ENCODE data around the gene RHOBTB3. TPM values are rescaled to one million over a fixed set of nuclear protein-coding genes. Genes with fewer than 3 reads are reported as not detected.

RHOBTB3 gene
- 100 to 1,000 TPM in 1 of 6 donors, 10 to 100 TPM in 5; 42.4 to 104 (median 60.9) TPM for total RNA-seq

- peaks cover 4 to 24% (median 14%) of the 10 kb centered on the region in 4 donors for H3K4me1 ChIP-seq
- H3K36me3 ChIP-seq: no peaks in the 10 kb centered on the region
- no peaks in the 10 kb centered on the region for H3K27me3 ChIP-seq
- 0% methylated on average over 10 to 25 of the region's 78 CpGs for WGBS, 2 donors
- TF ChIP-seq POLR2A (IDR thresholded peaks at IDR 0.05) (peak in 3 of 4 donors; percentile 48 to 75 (median 55)), CTCF (IDR thresholded peaks at IDR 0.05) (no peak), POLR2AphosphoS5 (IDR thresholded peaks at IDR 0.05) (peak in 1 of 2 donors; percentile 75)
- peak within 1 kb of the TSS; percentile 78 to 89 (median 82) for H3K4me3 ChIP-seq
- H3K9me3 ChIP-seq: no peaks in the 10 kb centered on the region
- ATAC-seq (ENCODE audit: low FRiP score in 2 of 2): peak; percentile 85 to 89
- peak; percentile 91 to 92 for DNase-seq
- H3K27ac ChIP-seq: peak within 1 kb of the TSS; percentile 88 to 96 (median 91)
Measured at GRCh38 chr5:95730730-95731570, at the start of gene RHOBTB3. Gene RHOBTB3, plus strand, starts transcription at chr5:95731336. Its CDS starts 347 bp downstream, at chr5:95731683.

- no peak for DNase-seq
- 89 to 95% methylated on average over 1 of the region's 1 CpG for WGBS, 2 donors
- no peak for ATAC-seq (ENCODE audit: low FRiP score in 2 of 2)
- Histone ChIP-seq H3K27me3 (no peaks in the 10 kb centered on the region), H3K4me1 (no peaks in the 10 kb centered on the region), H3K27ac (no peak within 1 kb of the TSS), H3K9me3 (no peaks in the 10 kb centered on the region), H3K4me3 (no peak within 1 kb of the TSS), H3K36me3 (no peaks in the 10 kb centered on the region)
- no peak for TF ChIP-seq POLR2A (IDR thresholded peaks at IDR 0.05)
- no peak for TF ChIP-seq EP300 (IDR thresholded peaks at IDR 0.05)
- TF ChIP-seq POLR2AphosphoS5 (IDR thresholded peaks at IDR 0.05): no peak
- no peak for TF ChIP-seq CTCF (IDR thresholded peaks at IDR 0.05)
Measured at GRCh38 chr5:95682891-95683290, 48.2 kb upstream of the RHOBTB3 start, which contains the start of gene SPATA9. Gene SPATA9, minus strand, starts transcription at chr5:95682991. Its CDS starts 137 bp downstream, at chr5:95682854.

GRCh38 chr5:95684361-95684760, 46.8 kb upstream of the RHOBTB3 start:
- Histone ChIP-seq H3K4me1 (no peaks in the 10 kb centered on the region), H3K4me3 (no peak overlapping the region), H3K27me3 (no peaks in the 10 kb centered on the region), H3K36me3 (no peaks in the 10 kb centered on the region), H3K27ac (no peak overlapping the region), H3K9me3 (no peaks in the 10 kb centered on the region)
- WGBS, 2 donors: 81 to 86% methylated on average over 2 of the region's 2 CpGs
- TF ChIP-seq CTCF (IDR thresholded peaks at IDR 0.05): no peak
- TF ChIP-seq POLR2AphosphoS5 (IDR thresholded peaks at IDR 0.05): no peak
- TF ChIP-seq POLR2A (IDR thresholded peaks at IDR 0.05): no peak
- DNase-seq: no peak
- no peak for ATAC-seq (ENCODE audit: low FRiP score in 2 of 2)

GRCh38 chr5:95686651-95687050, 44.5 kb upstream of the RHOBTB3 start:
- Histone ChIP-seq H3K36me3 (no peaks in the 10 kb centered on the region), H3K27me3 (no peaks in the 10 kb centered on the region), H3K4me1 (no peaks in the 10 kb centered on the region), H3K4me3 (no peak overlapping the region), H3K27ac (no peak overlapping the region), H3K9me3 (no peaks in the 10 kb centered on the region)
- WGBS, 2 donors: 67 to 75% methylated on average over 2 of the region's 2 CpGs
- no peak for TF ChIP-seq CTCF (IDR thresholded peaks at IDR 0.05)
- no peak for TF ChIP-seq POLR2A (IDR thresholded peaks at IDR 0.05)
- no peak for TF ChIP-seq EP300 (IDR thresholded peaks at IDR 0.05)
- no peak for TF ChIP-seq POLR2AphosphoS5 (IDR thresholded peaks at IDR 0.05)
- no peak for DNase-seq
- no peak for ATAC-seq (ENCODE audit: low FRiP score in 2 of 2)
